CD4-positive, alpha-beta T cell treated with Interleukin-4 for 1 hour (primary cell): Measurements from ENCODE around the gene CYTH4.

ENCODE experiments used
- DNase-seq, 2 donors: peaks; one replicate each; pipeline ENCODE4 v3.0.0-alpha.2; 2020 to 2022

CYTH4 gene

DNA sequence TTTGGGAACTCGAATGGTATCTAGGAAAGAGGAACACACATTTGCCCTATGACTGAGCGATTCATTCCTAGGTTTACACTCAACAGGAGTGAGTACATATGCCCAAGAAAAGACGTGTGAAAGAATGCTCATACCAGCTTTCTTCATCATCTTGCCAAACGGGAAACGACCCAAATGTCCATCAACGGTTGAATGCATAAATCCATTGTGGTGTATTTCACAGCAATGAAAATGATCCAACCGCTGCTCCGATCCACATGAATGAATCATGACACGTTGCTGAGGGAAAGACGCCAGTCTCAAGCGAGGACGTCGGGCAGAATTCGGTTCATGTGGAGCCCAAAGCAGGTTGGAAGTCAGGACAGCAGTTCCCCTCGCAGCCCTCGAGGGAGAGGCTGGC lies 71.5 kb downstream of the CYTH4 start:
- no peak for DNase-seq

DNA sequence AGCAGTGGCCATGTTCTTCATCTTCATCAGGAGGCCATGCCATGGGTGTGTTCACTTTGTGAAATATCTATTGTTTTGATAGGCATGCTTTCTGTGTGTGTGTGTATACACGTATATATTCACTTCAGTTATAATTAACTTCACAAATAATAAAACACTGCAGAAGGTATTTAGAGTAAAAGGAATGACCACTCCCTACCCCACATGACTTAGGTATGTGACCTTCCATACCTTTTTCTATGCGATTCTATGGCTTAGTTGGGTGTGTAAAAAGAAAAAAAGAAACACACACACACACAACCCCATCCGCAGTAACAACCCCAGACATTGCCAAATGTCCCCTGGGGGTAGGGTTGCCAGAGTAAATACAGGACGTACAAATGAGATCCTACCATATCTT lies 72.0 kb downstream of the CYTH4 start:
- no peak for DNase-seq

DNA sequence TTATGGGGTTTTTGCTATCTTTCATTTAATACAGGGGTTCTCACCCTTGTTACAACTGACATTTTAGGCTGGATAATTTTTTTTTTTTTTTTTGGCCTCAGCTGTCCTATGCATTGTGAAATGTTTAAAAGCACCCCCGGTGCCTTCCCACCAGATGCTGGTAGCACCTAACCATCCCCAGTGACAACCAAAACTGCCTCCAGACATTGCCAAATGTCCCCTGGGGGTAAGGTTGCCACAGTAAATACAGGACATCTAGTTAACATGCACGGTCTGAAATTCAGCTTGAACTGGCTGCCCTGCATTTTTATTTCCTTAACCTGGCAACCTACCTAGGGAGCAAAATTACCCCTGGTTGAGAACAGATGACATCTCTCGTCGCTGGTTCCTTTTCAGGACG lies 72.4 kb downstream of the CYTH4 start:
- DNase-seq = no peak

DNA sequence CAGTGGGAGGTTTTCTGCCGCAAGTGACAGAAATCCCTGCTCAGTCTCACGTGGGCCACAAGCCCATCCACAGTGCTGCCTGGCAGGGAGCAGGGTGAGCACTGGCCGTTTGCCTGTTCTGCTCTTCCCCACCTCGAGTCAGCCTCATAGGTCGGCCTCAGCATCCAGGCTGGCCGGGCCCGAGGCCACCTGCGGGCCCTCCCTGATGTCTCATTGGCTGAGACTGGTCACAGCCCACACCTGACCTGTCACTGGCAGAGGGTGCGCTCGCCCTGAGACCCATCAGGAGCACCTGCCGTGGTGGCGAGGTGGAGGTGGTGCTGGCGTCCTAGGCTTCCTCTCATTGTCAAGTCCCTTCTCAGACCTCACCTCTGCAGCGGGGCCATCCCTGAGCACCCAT lies 72.9 kb downstream of the CYTH4 start:
- DNase-seq = no peak

DNA sequence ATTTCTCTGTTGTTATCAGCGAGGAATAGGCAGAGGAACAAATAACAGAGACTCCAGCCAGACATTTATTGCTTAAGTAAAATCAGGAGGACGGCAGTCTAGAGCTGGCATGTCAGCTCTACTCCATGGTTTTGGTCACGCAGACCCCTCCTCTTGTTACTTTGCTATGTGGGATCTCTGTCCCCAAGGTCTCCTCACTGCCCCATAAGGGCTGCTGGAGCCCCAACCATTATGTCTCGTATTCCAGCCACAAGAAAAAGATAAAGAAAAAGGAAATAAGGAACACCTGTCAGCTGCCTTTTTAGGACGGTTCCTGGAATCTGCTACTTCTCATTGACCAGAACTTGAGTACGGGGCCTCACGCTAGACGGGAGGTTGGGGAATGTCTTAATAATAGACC lies 74.6 kb downstream of the CYTH4 start:
- DNase-seq = no peak

DNA sequence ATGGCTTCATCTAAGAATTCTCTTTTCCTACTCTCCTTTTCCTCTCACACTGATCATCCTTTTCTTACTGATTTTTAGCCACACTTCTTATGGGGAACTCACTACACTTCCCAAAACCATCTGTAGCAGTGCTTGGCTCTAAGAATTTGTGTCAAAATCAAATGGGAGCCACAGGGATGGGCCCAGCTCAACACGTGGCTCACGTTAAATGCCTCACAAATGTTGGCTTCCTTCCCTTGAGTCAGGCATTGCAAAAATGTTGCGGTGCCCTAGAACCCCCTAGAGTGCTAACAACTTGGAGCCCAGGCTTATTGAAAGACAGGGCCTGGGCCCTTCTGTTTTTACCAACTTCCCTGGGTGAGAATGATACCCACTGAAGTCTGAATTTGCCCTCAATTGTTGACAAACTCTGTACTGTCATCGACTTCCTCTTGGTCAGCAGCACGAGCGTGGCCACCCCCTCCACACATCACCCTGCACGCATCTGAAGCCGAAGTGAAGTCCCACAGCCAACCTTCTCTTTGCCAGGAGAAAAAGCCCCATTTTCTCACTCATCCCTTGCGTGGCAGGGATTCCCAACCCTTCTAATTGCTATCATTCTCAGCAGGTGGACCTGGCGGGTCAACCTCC lies 75.3 kb downstream of the CYTH4 start:
- DNase-seq = no peak

DNA sequence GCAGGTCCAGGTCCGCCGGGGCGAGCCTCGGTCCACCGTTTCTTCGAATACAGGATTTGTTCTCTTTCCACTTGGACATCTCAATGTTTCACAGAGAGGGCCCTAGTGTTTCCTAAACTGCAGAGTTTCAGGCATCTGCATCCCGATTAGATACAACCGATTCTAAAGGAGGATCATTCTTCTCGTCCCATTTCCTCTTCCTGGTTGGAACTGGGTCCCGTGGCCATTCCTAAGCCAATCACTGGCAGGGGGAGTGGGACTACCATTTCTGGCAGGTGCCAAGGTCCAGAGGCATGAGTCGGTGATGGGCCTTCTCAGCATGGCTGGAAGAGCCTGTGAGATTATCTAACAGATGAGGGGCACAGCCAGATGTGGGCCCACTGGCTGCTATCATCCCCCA lies 76.1 kb downstream of the CYTH4 start:
- no peak for DNase-seq

DNA sequence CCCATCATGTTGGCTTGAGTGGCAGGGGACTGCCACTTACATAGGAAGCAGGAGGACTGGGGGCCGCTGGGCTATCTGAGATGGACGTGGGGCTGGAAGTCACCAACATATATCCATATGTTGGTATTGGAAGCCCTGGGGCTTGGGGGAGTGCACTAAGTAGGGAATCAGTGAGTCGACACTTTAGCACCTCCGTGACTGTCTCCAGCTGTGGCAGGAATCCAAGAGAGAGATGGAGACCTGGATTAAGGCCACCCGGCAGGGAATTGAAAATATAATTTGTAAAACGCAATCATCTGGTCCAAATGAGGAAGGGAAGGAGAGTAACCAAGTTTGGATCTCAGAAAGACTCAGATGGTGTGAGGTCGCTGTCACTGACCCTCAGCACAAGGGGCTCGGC lies 76.6 kb downstream of the CYTH4 start:
- DNase-seq = no peak

DNA sequence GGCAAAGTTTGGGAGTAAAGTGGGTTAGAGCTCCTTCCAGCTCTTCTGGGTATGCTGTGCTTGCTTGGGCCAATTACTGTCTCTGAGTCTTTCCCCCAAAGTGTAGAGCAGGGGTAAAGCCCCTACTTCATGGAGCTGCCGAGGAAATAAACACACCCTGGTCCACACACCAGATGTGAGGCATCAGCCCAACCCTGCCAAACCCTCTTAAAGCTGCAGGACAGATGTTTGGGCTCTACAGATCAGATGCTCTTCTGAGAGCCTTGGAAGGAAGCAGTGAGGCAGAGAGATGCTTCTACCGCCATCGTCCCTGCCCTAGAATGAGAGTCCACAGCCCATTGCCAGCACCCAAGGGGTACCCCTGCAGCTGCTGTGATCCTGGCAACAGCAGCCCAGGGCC lies 80.3 kb downstream of the CYTH4 start:
- no peak for DNase-seq

DNA sequence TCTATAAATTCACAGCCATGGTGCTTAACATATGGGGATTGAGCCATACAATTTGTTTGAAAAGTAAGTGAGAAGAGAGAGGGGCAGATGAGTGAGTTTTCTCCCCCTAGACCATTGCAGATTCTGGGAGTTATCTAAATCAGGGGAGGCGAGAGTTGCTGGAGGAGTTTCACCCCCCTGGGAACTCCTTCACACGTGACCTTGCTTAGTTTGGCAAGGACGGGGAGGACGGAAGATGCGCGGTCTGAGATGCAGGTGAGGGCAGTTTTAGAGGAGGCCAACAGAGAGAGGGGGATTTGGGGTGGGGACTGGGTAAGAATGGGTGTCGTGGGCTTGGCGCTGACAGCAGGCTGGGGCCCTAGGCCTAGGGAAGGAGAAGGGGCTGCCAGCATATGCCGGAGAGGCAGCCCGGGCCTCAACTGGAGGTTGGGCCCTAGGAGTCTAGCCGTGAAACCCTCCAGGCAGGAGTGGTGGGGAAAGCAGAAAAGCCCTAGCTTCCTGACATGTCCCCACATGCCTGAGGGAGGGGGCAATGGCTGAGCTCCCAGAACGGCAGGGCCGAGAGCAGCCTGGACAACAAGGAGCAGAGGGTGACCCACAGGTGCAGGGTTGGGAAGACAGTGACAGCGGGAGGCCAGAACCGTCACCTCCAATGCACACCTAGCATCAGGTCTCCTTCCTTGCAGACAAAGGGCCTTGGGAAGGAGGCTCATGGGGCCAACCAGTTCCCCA lies 81.1 kb downstream of the CYTH4 start:
- DNase-seq = no peak
